HL-60 (cell line): ENCODE measurements around the gene MORC1.

Source experiments
- DNase-seq, 2 experiments: peaks; one replicate each; pipeline ENCODE4 v3.0.0-alpha.2; 2010 to 2020; ENCODE audit warnings: low read depth in 1 of 2, low spot score in 1 of 2
- H3K27ac ChIP-seq: fragments of 250-450 bp; sonication (Bioruptor Pico); replicated peaks from 2 replicates; pipeline ENCODE4 v1.5.1; 2020; ENCODE audit warnings: mild to moderate bottlenecking, moderate library complexity
- H3K27me3 ChIP-seq: fragments of 250-450 bp; sonication (Bioruptor Pico); 2 replicates; pipeline ENCODE4 v1.5.1; 2021; ENCODE audit warnings: mild to moderate bottlenecking, moderate library complexity; ENCODE audit not compliant: insufficient read depth, poor library complexity, severe bottlenecking
- H3K4me3 ChIP-seq: replicated peaks from 2 replicates; pipeline ENCODE4 v1.5.1; 2011; ENCODE audit warnings: mild to moderate bottlenecking, control low read depth, low read length; ENCODE audit not compliant: insufficient read depth
- CTCF ChIP-seq: IDR thresholded peaks from one replicate; pipeline ENCODE4 v1.5.1; 2011; ENCODE audit warnings: low read length, control low read depth, inconsistent platforms; ENCODE audit not compliant: insufficient read depth
- GABPA ChIP-seq: IDR thresholded peaks from 2 replicates; pipeline ENCODE4 v1.6.1; 2012; ENCODE audit warnings: low read depth
- POLR2AphosphoS5 ChIP-seq: IDR thresholded peaks from 2 replicates; pipeline ENCODE4 v1.6.1; 2012; ENCODE audit warnings: low read depth
- REST ChIP-seq: IDR thresholded peaks from 2 replicates; pipeline ENCODE4 v1.6.1; 2012; ENCODE audit warnings: low read depth; ENCODE audit not compliant: insufficient replicate concordance
- SPI1 ChIP-seq: IDR thresholded peaks from 2 replicates; pipeline ENCODE4 v1.6.1; 2012; ENCODE audit warnings: low read depth, mild to moderate bottlenecking, borderline replicate concordance

MORC1 gene

GRCh38 chr3:109109574-109109973 lies 8.4 kb downstream of the MORC1 start:
- Histone ChIP-seq H3K4me3 (no peak overlapping the region), H3K27ac (no peak overlapping the region), H3K27me3 (no peaks in the 10 kb centered on the region)
- TF ChIP-seq POLR2AphosphoS5 = no peak
- no peak for DNase-seq

GRCh38 chr3:109098079-109098644 lies 19.8 kb downstream of the MORC1 start:
- Histone ChIP-seq H3K27ac (no peak overlapping the region), H3K27me3 (no peaks in the 10 kb centered on the region), H3K4me3 (no peak overlapping the region)
- peak; percentile 67 for TF ChIP-seq SPI1
- TF ChIP-seq REST = no peak
- peak in 1 of 2 experiments; percentile 6 for DNase-seq

- TF ChIP-seq CTCF (no peak), POLR2AphosphoS5 (no peak), REST (no peak), SPI1 (no peak), GABPA (no peak)
- Histone ChIP-seq H3K27me3 (no peaks in the 10 kb centered on the region), H3K4me3 (no peak overlapping the region), H3K27ac (no peak overlapping the region)
- no peak for DNase-seq
Measured at GRCh38 chr3:109095166-109095565, 22.8 kb downstream of the MORC1 start.

GRCh38 chr3:109093561-109093960 lies 24.4 kb downstream of the MORC1 start:
- Histone ChIP-seq H3K27ac (no peak overlapping the region), H3K4me3 (no peak overlapping the region), H3K27me3 (no peaks in the 10 kb centered on the region)
- no peak for TF ChIP-seq CTCF
- no peak for TF ChIP-seq REST
- no peak for TF ChIP-seq POLR2AphosphoS5
- TF ChIP-seq GABPA = no peak
- no peak for TF ChIP-seq SPI1
- no peak for DNase-seq
